Effector CD8-positive, alpha-beta T cell (primary cell): ENCODE measurements around the gene PTPRN.
A peak's percentile ranks its signal among the peaks of the same experiment; 100 is the strongest.
"Not testable (repeated sequence)": the region's sequence is repeated elsewhere in the genome, so short reads cannot be mapped to it uniquely, and the experiment has no call there.

Source experiments
- DNase-seq: peaks from one replicate; lab custom pipeline; 2025; lab: John Stamatoyannopoulos, UW

The PTPRN gene

GRCh38 chr2:219287580-219288265, 21.5 kb downstream of the PTPRN start:
- no peak for DNase-seq

GRCh38 chr2:219287116-219287440, 22.1 kb downstream of the PTPRN start:
- not testable (repeated sequence) for DNase-seq

GRCh38 chr2:219286436-219287115, 22.6 kb downstream of the PTPRN start:
- DNase-seq = no peak

- no peak for DNase-seq
These were observed 23.2 kb downstream of the PTPRN start for GRCh38 chr2:219285894-219286425.

- no peak for DNase-seq
These were observed 23.8 kb downstream of the PTPRN start for GRCh38 chr2:219285373-219285735.

- no peak for DNase-seq
These were observed 24.5 kb downstream of the PTPRN start for GRCh38 chr2:219284501-219285372.

- no peak for DNase-seq
These were observed 26.1 kb downstream of the PTPRN start for GRCh38 chr2:219282943-219283581.

- DNase-seq = no peak
These were observed 26.8 kb downstream of the PTPRN start for GRCh38 chr2:219282375-219282774.

GRCh38 chr2:219281588-219281987, 27.6 kb downstream of the PTPRN start:
- DNase-seq = no peak

GRCh38 chr2:219280651-219281050, 28.6 kb downstream of the PTPRN start:
- no peak for DNase-seq

- DNase-seq = no peak
These were observed 29.2 kb downstream of the PTPRN start for GRCh38 chr2:219279916-219280516.

- peak; percentile 96 for DNase-seq
These were observed 29.9 kb downstream of the PTPRN start, which contains the start of gene DNAJB2 for GRCh38 chr2:219279151-219279915. TSS of gene DNAJB2 (plus strand) at chr2:219279366. CDS start at chr2:219279834, 468 bp downstream.

- no peak for DNase-seq
These were observed 30.5 kb downstream of the PTPRN start for GRCh38 chr2:219278655-219279150.

- peak; percentile 64 for DNase-seq
These were observed 31.2 kb downstream of the PTPRN start for GRCh38 chr2:219277703-219278654.

- no peak for DNase-seq
These were observed 34.8 kb downstream of the PTPRN start for GRCh38 chr2:219274361-219274921.

- no peak for DNase-seq
These were observed 35.3 kb downstream of the PTPRN start for GRCh38 chr2:219273937-219274336.

- no peak for DNase-seq
These were observed 36.2 kb downstream of the PTPRN start for GRCh38 chr2:219272995-219273394.

- DNase-seq = no peak
These were observed 36.8 kb downstream of the PTPRN start for GRCh38 chr2:219272356-219272755.

- no peak for DNase-seq
These were observed 38.2 kb downstream of the PTPRN start for GRCh38 chr2:219271021-219271420.
